Heart right ventricle (tissue), 16 donors: ENCODE results near the gene PAPPA. TPM values are rescaled to one million over a fixed set of nuclear protein-coding genes. Genes with fewer than 3 reads are reported as not detected.

Experiments used
- ATAC-seq, 8 donors: fragments of 200-7000 bp; cut with Tn5 transposase; one replicate each; pipeline ENCODE4 v1.9.1; 2020; ENCODE audit warnings: mild to moderate bottlenecking in 8 of 8, moderate library complexity in 8 of 8, moderate number of reproducible peaks in 1 of 8
- DNase-seq, 2 donors: peaks; one replicate each; pipeline ENCODE4 v3.0.0-alpha.2; 2020
- H3K27ac ChIP-seq, 10 donors: fragments of 200-600 bp; sonication (generic) in 2 of 10; one replicate each; pipeline versions ENCODE4 v1.5.0 to v1.8.0; 2020 to 2022; ENCODE audit warnings: mild to moderate bottlenecking in 3 of 10
- H3K27me3 ChIP-seq, 7 donors: fragments of 200-600 bp; one replicate each; pipeline ENCODE4 v1.8.0; 2021 to 2022; ENCODE audit warnings: mild to moderate bottlenecking in 2 of 7
- H3K36me3 ChIP-seq, 9 donors: fragments of 200-600 bp; sonication (generic) in 1 of 9; one replicate each; pipeline versions ENCODE4 v1.5.0 to v1.8.0; 2020 to 2022; ENCODE audit warnings: mild to moderate bottlenecking in 2 of 9
- H3K4me1 ChIP-seq, 9 donors: fragments of 200-600 bp; sonication (generic) in 1 of 9; one replicate each; pipeline versions ENCODE4 v1.5.0 to v1.8.0; 2020 to 2022; ENCODE audit warnings: mild to moderate bottlenecking in 4 of 9
- H3K4me3 ChIP-seq, 10 donors: fragments of 200-600 bp; sonication (generic) in 2 of 10; one replicate each; pipeline versions ENCODE4 v1.5.0 to v1.8.0; 2020 to 2022; ENCODE audit warnings: mild to moderate bottlenecking in 7 of 10, moderate library complexity in 2 of 10
- H3K9me3 ChIP-seq, 11 donors: fragments of 200-600 bp in 10 of 11; sonication (generic) in 2 of 11; one replicate each; pipeline versions ENCODE4 v1.5.0 to v1.8.0; 2013 to 2022; ENCODE audit warnings: mild to moderate bottlenecking in 2 of 11, control low read depth in 1 of 11, moderate library complexity in 1 of 11
- WGBS, 2 donors: extraction: QIAGEN DNeasy Blood & Tissue Kit; methylation state at CpG; one replicate each; pipeline ENCODE4 v1.1.7; 2013; ENCODE audit warnings: inconsistent platforms in 1 of 2; 5-methylcytosine and 5-hydroxymethylcytosine counted together
- intact Hi-C, 10 donors: fragments of 100-400 bp; cut with DNase I; formaldehyde crosslinking; loops; one replicate each; pipeline versions ENCODE4 v1.11.1 to v1.14.2; 2022
- polyA plus RNA-seq, 2 donors: library from polyadenylated mRNA; stranded (reverse); fragments of 200-250 nt; gene quantifications; one replicate each; pipeline ENCODE4 v1.2.3, GENCODE V29; 2013
- total RNA-seq, 10 donors: library from RNA; stranded (reverse); fragmentation: NEBNext Ultra II Directional in 3 of 10; extraction: Animal tissue kit (Norgen Biotek cat#: 25700) in 3 of 10; gene quantifications; one replicate each; pipeline versions ENCODE4 v1.2.1 to v1.2.4, GENCODE V29; 2021 to 2023
- TF ChIP-seq, protein P1 (sequence below), 9 donors: fragments of 200-600 bp; sonication (generic) in 2 of 9; IDR thresholded peaks; one replicate each; pipeline versions ENCODE4 v1.5.0 to v1.8.0; 2021 to 2022; ENCODE audit warnings: antibody characterized with exemption in 9 of 9, mild to moderate bottlenecking in 5 of 9, moderate library complexity in 1 of 9
- donor health status: Arrhythmogenic right ventricular cardiomyopathy.
- donor health status: ischemic (EF 13 %, LVEDD 7.1; RV severe dilation, severe dysfunction).
- donor health status: healthy with polysubstance abuse.
- donor health status: DM: no; HTN: yes; CAD: no.
- donor health status: DM: no; HTN: no; CAD: no.
- donor health status: ischemic (EF 25% LVEDD 6.9; RV normal size, moderate dysfunction).
- donor health status: ischemic (EF 25% LVEDD 5.7; RV mildly dilated, moderate dysfunction).
- donor health status: healthy.
- donor health status: DM: yes; HTN: yes; CAD: no.
- donor health status: Ischemic cardiomyopathy.
- donor health status: ischemic (EF 35%, LVEDD 5.7; RV mildly dilated, moderate dysfunction).
- donor health status: nonischemic (EF 11% LVEDD 7.7; RV severe dilation, severe dysfunction).
- donor health status: DM: yes; HTN: yes; CAD: no.
- donor health status: PGD.
- donor health status: ischemic (EF 29% LVEDD 5.4; RV normal size, mild dysfunction).
- donor health status: nonischemic (EF 23%, LVEDD 6.1; RV moderate dilation, normal function).

PAPPA gene
- total and polyA plus RNA-seq, 12 donors, result 0.15 to 3.4 (median 1.2) TPM

DNA sequence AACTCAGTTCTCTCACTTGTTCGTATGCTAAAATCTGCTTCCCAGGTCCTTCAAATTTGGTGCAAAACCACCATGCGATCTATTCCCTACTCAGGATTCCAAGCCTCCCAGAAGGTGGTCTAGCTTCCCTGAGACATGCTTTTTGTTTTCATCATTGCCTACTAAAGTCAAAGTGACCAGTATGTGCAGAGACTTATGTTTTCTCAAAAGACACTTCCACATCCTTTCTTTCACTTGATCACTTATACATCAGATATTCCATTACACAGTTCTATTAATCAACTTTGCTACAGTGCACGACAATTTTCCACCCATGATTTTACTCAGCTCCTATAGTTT lies 242.1 kb downstream of the PAPPA start:
- Histone ChIP-seq H3K27ac (no peak overlapping the region), H3K9me3 (no peaks in the 10 kb centered on the region), H3K27me3 (no peaks in the 10 kb centered on the region), H3K4me3 (no peak overlapping the region), H3K4me1 (no peaks in the 10 kb centered on the region), H3K36me3 (peaks cover 0 to 17% (median 0%) of the 10 kb centered on the region in 9 donors)
- 92 to 93% methylated on average over 3 of the region's 3 CpGs for WGBS, 2 donors
- DNase-seq (no peak), ATAC-seq (no peak)
- intact Hi-C loops, result no loop called here
- TF ChIP-seq, protein P1, sequence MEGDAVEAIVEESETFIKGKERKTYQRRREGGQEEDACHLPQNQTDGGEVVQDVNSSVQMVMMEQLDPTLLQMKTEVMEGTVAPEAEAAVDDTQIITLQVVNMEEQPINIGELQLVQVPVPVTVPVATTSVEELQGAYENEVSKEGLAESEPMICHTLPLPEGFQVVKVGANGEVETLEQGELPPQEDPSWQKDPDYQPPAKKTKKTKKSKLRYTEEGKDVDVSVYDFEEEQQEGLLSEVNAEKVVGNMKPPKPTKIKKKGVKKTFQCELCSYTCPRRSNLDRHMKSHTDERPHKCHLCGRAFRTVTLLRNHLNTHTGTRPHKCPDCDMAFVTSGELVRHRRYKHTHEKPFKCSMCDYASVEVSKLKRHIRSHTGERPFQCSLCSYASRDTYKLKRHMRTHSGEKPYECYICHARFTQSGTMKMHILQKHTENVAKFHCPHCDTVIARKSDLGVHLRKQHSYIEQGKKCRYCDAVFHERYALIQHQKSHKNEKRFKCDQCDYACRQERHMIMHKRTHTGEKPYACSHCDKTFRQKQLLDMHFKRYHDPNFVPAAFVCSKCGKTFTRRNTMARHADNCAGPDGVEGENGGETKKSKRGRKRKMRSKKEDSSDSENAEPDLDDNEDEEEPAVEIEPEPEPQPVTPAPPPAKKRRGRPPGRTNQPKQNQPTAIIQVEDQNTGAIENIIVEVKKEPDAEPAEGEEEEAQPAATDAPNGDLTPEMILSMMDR (IDR thresholded peaks at IDR 0.05), result no peak

DNA sequence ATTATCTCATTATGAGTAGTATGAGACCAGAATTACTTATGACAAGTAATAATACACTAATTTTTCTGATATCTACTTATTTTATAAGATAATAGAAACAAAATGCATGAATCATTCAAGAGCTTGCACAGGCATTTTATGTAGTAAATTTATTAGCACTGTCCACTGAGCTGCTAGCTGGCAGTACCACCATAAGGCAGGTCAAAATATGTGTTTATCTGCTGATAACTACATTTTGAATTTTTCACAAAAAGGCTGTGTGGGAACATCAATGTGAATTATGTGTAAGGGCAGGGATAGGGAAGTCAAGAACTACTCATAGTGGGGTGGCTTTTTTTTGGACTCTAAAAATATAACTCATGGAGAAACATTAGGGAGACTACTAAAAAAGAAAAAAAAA lies 249.6 kb downstream of the PAPPA start:
- intact Hi-C loops, result no loop called here
- no peak overlapping the region for H3K27ac ChIP-seq

DNA sequence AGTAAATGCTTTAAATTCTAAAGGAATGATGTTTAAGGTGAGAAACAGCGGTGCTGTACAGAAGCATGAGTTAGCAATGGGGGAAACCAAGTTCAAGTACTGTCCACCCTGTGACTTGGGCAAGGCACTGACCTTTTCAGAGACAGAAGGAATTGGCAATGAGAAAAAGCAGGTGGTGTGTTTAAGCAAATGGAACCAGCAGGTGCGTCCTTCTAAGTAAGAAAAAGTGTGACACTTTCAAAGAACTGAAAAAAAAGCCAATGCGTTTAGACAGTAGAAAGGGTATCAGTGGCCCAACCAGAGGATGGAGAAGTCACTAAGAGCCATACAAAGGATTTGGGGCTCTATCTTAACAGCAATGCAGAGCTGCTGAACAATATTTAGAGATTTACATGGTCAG lies 250.6 kb downstream of the PAPPA start:
- intact Hi-C loops, result no loop called here
- Histone ChIP-seq H3K4me1 (no peaks in the 10 kb centered on the region), H3K36me3 (no peaks in the 10 kb centered on the region), H3K4me3 (no peak overlapping the region), H3K9me3 (no peaks in the 10 kb centered on the region), H3K27ac (no peak overlapping the region), H3K27me3 (no peaks in the 10 kb centered on the region)
- TF ChIP-seq, protein P1 (IDR thresholded peaks at IDR 0.05), result no peak
- DNase-seq (no peak), ATAC-seq (no peak)
- WGBS, 2 donors, result 93 to 94% methylated on average over 3 of the region's 3 CpGs

More for the DNA sequence above, 249.6 kb downstream of the PAPPA start:
- H3K27me3 ChIP-seq, result no peaks in the 10 kb centered on the region
- DNase-seq (no peak), ATAC-seq (no peak)
- no peaks in the 10 kb centered on the region for H3K9me3 ChIP-seq
- H3K4me1 ChIP-seq, result no peaks in the 10 kb centered on the region
- TF ChIP-seq, protein P1 (IDR thresholded peaks at IDR 0.05), result no peak
- no peaks in the 10 kb centered on the region for H3K36me3 ChIP-seq
- H3K4me3 ChIP-seq, result no peak overlapping the region

DNA sequence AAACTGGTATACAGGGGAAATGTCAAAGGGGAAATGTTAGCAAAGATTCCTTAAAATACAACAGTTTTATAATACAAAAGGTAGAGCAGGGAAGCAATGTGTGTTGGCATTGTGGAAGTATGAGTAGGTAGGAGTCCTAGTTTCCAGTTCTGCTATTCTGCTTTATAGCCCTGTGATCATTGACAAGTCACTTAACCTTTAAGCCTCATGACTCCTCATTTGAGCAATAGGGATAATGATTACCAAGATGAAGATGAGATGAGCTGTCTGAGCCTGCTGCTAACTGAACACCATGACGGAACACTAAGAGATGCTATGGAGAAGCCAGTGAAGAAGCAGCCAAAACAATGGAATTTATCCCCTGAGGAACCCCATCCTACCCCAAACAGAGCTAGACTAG lies 251.7 kb downstream of the PAPPA start:
- TF ChIP-seq, protein P1 (IDR thresholded peaks at IDR 0.05), result no peak
- Histone ChIP-seq H3K27me3 (no peaks in the 10 kb centered on the region), H3K4me1 (no peaks in the 10 kb centered on the region), H3K36me3 (no peaks in the 10 kb centered on the region), H3K9me3 (no peaks in the 10 kb centered on the region), H3K4me3 (no peak overlapping the region), H3K27ac (no peak overlapping the region)
- no peak for DNase-seq
- 92 to 96% methylated on average over 1 of the region's 1 CpG for WGBS, 2 donors
- intact Hi-C loops, result no loop called here
- no peak for ATAC-seq

DNA sequence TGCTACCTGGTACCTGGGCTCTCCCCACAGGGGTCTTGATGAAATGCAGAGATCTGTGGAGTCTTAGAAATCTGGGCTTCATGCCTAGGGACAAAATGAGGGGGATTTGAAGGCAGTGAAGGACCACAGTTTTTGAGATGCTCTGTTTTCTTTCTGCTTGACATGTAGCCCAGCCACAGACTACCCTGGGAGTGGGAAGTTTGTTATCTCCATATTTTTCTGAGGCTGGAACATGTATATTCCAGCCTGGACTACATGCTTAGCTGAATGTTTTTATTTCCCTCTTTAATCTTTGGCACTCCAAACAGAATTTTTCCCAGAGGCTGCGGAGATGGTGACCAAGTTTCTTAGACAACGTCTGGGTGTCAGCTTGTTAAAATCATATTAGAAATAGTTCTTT lies 252.9 kb downstream of the PAPPA start:
- Histone ChIP-seq H3K4me1 (no peaks in the 10 kb centered on the region), H3K36me3 (no peaks in the 10 kb centered on the region), H3K27ac (no peak overlapping the region), H3K9me3 (no peaks in the 10 kb centered on the region), H3K27me3 (no peaks in the 10 kb centered on the region), H3K4me3 (no peak overlapping the region)
- 62 to 71% methylated on average over 2 of the region's 2 CpGs for WGBS, 2 donors
- no peak for DNase-seq
- intact Hi-C loops, result no loop called here
- ATAC-seq, result no peak
- TF ChIP-seq, protein P1 (IDR thresholded peaks at IDR 0.05), result no peak
